Gastroesophageal sphincter (tissue), 4 donors: ENCODE measurements around the gene DIO3. TPM values are rescaled to one million over a fixed set of nuclear protein-coding genes. Genes with fewer than 3 reads are reported as not detected.

Experiments used
- ATAC-seq: fragments of 150-250 bp; one replicate; pipeline ENCODE4 v1.9.1; 2016; ENCODE audit warnings: mild to moderate bottlenecking, moderate library complexity
- H3K27ac ChIP-seq, 4 donors: fragments of 200-600 bp; sonication (generic) in 3 of 4; 1 replicate in 3 of 4; 2 replicates in 1 of 4; pipeline ENCODE4 v1.5.1; 2016 to 2019
- H3K27me3 ChIP-seq: fragments of 200-600 bp; sonication (generic); one replicate; pipeline ENCODE4 v1.5.1; 2019
- H3K36me3 ChIP-seq, 2 donors: fragments of 200-600 bp; sonication (generic); one replicate each; pipeline ENCODE4 v1.5.1; 2019; ENCODE audit warnings: control low read depth in 1 of 2
- H3K4me1 ChIP-seq, 3 donors: fragments of 200-600 bp; sonication (generic); 1 replicate in 2 of 3; 2 replicates in 1 of 3; pipeline ENCODE4 v1.5.1; 2016 to 2019; ENCODE audit warnings: control low read depth in 2 of 3
- H3K4me3 ChIP-seq, 2 donors: fragments of 200-600 bp; sonication (generic); one replicate each; pipeline ENCODE4 v1.5.1; 2019; ENCODE audit warnings: mild to moderate bottlenecking in 1 of 2, moderate library complexity in 1 of 2
- H3K9me3 ChIP-seq, 3 donors: fragments of 200-600 bp; sonication (generic); one replicate each; pipeline ENCODE4 v1.5.1; 2017 to 2019; ENCODE audit warnings: control low read depth in 2 of 3
- EP300 ChIP-seq: sonication (generic); formaldehyde crosslinking; IDR thresholded peaks from one replicate; pipeline ENCODE4 v1.6.1; 2017; ENCODE audit warnings: antibody characterized with exemption, mild to moderate bottlenecking
- POLR2A ChIP-seq, 2 donors: fragments of 450-650 bp; IDR thresholded peaks; one replicate each; pipeline ENCODE4 v1.6.1; 2017; ENCODE audit warnings: antibody characterized with exemption in 2 of 2, mild to moderate bottlenecking in 2 of 2, moderate library complexity in 1 of 2
- POLR2AphosphoS5 ChIP-seq: sonication (generic); formaldehyde crosslinking; IDR thresholded peaks from one replicate; pipeline ENCODE4 v1.6.1; 2017; ENCODE audit warnings: antibody characterized with exemption
- WGBS, 2 donors: methylation state at CpG; one replicate each; pipeline ENCODE4 v1.1.5; 2018; ENCODE audit warnings: low coverage in 1 of 2; 5-methylcytosine and 5-hydroxymethylcytosine counted together
- total RNA-seq, 4 donors: library from RNA; depleted of rRNA; stranded (reverse); fragments of >200 nt; gene quantifications; one replicate each; pipeline ENCODE4 v1.1.0, GENCODE V29; 2016
- TF ChIP-seq, protein P1 (sequence below), 4 experiments: fragments of 200-600 bp in 2 of 4; fragments of 450-650 bp in 2 of 4; sonication (generic) in 1 of 4; IDR thresholded peaks; one replicate each; pipeline ENCODE4 v1.5.1; 2017 to 2019; ENCODE audit warnings: antibody characterized with exemption in 4 of 4, mild to moderate bottlenecking in 2 of 4, moderate library complexity in 2 of 4

The DIO3 gene
- total RNA-seq, 4 donors from 2014 or later = 0.52 to 2.6 (median 1.2) TPM

DNA sequence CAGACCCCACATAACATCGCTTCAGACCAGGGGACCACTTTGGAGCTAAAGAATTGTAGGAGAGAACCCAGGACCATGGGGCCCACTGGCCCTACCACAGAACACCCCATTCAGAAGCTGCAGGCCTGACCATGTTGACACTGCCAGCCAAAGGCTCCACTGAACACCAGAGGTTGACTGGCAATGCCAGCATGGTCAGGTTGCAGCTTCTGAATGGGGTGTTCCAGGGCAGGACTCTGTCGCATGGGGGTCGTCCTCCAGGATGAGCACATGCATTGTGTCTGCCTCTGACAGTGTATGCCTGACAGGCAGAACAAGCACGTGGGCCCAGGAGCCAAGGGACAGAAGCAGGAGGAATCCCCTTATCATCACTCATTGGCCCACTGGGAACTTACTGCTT is 34.1 kb downstream of the DIO3 start:
- H3K36me3 ChIP-seq = no peaks in the 10 kb centered on the region
- no peak for ATAC-seq
- peaks cover 3% of the 10 kb centered on the region for H3K27me3 ChIP-seq
- 68% methylated on average over 3 of the region's 4 CpGs; no CpG with 5 or more reads in 1 of the 2 donors for WGBS, 2 donors
- no peak overlapping the region for H3K27ac ChIP-seq
- TF ChIP-seq, protein P1, sequence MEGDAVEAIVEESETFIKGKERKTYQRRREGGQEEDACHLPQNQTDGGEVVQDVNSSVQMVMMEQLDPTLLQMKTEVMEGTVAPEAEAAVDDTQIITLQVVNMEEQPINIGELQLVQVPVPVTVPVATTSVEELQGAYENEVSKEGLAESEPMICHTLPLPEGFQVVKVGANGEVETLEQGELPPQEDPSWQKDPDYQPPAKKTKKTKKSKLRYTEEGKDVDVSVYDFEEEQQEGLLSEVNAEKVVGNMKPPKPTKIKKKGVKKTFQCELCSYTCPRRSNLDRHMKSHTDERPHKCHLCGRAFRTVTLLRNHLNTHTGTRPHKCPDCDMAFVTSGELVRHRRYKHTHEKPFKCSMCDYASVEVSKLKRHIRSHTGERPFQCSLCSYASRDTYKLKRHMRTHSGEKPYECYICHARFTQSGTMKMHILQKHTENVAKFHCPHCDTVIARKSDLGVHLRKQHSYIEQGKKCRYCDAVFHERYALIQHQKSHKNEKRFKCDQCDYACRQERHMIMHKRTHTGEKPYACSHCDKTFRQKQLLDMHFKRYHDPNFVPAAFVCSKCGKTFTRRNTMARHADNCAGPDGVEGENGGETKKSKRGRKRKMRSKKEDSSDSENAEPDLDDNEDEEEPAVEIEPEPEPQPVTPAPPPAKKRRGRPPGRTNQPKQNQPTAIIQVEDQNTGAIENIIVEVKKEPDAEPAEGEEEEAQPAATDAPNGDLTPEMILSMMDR (IDR thresholded peaks at IDR 0.05) = no peak
- TF ChIP-seq POLR2AphosphoS5 (no peak), EP300 (no peak), POLR2A (IDR thresholded peaks at IDR 0.05) (no peak)
- no peaks in the 10 kb centered on the region for H3K4me1 ChIP-seq
- H3K9me3 ChIP-seq = peaks cover 0 to 31% (median 0%) of the 10 kb centered on the region in 3 donors
- H3K4me3 ChIP-seq = no peak overlapping the region

DNA sequence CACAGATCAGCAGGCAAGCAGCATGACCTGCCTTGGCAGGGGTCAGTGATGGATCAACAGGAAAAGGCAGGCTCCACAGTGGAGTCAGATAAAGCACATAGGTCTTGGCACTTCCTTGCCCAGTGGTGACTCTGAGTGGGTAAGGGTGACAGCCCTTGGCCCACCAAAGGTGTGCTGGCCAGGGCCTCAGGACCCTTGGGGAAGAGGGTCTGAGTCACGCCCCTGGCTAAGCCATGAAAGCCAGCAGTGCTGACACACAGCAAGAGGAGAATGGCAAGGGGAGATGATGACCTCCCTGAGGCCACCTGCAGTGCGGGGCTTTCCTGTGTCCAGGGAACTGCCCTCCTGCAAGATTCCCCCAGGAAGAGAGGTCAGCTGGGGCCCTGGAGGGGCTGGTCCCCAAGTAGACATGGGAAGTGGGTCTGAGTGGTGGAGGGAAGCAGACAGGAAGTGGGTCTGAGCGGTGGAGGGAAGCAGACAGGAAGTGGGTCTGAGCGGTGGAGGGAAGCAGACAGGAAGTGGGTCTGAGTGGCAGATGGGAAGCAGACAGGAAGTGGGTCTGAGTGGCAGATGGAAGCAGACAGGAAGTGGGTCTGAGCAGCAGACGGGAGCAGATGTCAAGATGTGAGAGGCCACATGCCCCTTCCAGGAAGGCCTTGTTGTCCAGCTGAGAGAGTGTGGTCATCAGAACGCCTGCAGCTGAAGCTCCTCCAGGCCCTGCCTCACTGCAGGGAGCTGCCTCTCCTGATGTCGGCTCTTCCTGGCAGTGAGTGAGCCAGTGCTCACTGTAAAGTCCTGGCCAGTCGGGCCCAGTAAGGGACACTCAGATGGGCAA is 34.8 kb downstream of the DIO3 start:
- WGBS, 2 donors = 46 to 78% methylated on average over 2 to 8 of the region's 8 CpGs
- TF ChIP-seq POLR2A (IDR thresholded peaks at IDR 0.05) (no peak), EP300 (no peak), POLR2AphosphoS5 (no peak)
- TF ChIP-seq, protein P1 (IDR thresholded peaks at IDR 0.05) = no peak
- no peak overlapping the region for H3K4me3 ChIP-seq
- H3K27me3 ChIP-seq = peaks cover 3% of the 10 kb centered on the region
- no peak overlapping the region for H3K27ac ChIP-seq
- H3K4me1 ChIP-seq = no peaks in the 10 kb centered on the region
- H3K9me3 ChIP-seq = peaks cover 0 to 31% (median 0%) of the 10 kb centered on the region in 3 donors
- no peak for ATAC-seq
- no peaks in the 10 kb centered on the region for H3K36me3 ChIP-seq

DNA sequence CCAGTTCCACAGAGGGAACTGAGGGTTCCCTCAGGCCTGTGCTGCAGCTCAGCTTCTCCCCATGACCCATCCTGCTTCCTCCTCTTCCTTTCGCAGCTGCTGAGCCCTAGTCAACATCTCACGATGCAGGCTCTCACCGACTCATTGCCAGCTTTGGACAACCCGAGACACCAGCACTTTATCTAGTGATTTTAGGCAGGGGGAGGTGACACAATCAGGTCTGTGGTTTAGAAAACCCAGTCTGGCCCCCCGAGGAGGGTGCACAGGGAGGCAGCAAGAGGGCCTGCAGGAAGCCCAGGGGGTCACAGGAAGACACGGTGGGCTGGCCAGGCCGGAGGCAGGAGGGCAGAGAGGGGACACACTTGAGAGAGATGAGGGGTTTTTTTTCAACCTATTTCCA is 35.4 kb downstream of the DIO3 start:
- no peak for ATAC-seq
- TF ChIP-seq POLR2A (IDR thresholded peaks at IDR 0.05) = no peak
- TF ChIP-seq, protein P1 (IDR thresholded peaks at IDR 0.05) = no peak
- no peak for TF ChIP-seq POLR2AphosphoS5
- TF ChIP-seq EP300 = no peak
- H3K27ac ChIP-seq = no peak overlapping the region
- peaks cover 0 to 31% (median 0%) of the 10 kb centered on the region in 3 donors for H3K9me3 ChIP-seq
- no peaks in the 10 kb centered on the region for H3K36me3 ChIP-seq
- 74 to 79% methylated on average over 3 to 5 of the region's 7 CpGs for WGBS, 2 donors
- no peak overlapping the region for H3K4me3 ChIP-seq
- H3K27me3 ChIP-seq = peaks cover 3% of the 10 kb centered on the region
- H3K4me1 ChIP-seq = no peaks in the 10 kb centered on the region

DNA sequence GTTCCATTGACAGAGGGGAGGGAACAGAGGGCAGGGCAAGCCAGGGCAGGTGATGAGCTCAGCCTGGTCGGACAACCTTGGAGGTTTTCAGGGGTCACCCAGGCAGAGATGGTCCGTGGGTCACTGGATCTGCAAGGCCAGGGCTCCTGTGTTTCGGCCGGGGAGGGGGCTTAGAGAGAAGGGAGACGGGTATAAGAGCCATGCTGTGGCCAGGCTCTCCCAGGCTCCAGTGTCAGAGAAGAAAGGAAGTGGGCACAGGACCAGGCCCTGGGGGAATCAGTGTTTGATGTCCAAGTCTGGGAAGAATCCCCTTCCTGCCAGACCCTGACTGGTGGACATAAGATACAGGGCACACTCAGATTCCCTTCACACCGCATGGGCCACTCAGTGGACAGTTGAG is 36.9 kb downstream of the DIO3 start:
- no peak for ATAC-seq

More for the DNA sequence above, 36.9 kb downstream of the DIO3 start:
- no peaks in the 10 kb centered on the region for H3K36me3 ChIP-seq
- H3K4me1 ChIP-seq = no peaks in the 10 kb centered on the region
- peaks cover 0 to 31% (median 0%) of the 10 kb centered on the region in 3 donors for H3K9me3 ChIP-seq
- H3K27me3 ChIP-seq = peaks cover 3% of the 10 kb centered on the region
- no peak for TF ChIP-seq POLR2AphosphoS5
- no peak for TF ChIP-seq POLR2A (IDR thresholded peaks at IDR 0.05)
- TF ChIP-seq, protein P1 (IDR thresholded peaks at IDR 0.05) = no peak
- TF ChIP-seq EP300 = no peak
- no peak overlapping the region for H3K4me3 ChIP-seq
- no peak overlapping the region for H3K27ac ChIP-seq
- 93% methylated on average over 2 to 3 of the region's 6 CpGs for WGBS, 2 donors
